CD4-positive, CD25-positive, alpha-beta regulatory T cell (primary cell): ENCODE measurements around the gene KIAA0825. TPM values are rescaled to one million over a fixed set of nuclear protein-coding genes. Genes with fewer than 3 reads are reported as not detected.

Experiments
- ATAC-seq, 2 donors: fragments of 150-1000 bp; cut with Tn5 transposase; one replicate each; pipeline ENCODE4 v1.10.0; 2021; ENCODE audit warnings: low read depth in 2 of 2, moderate number of reproducible peaks in 2 of 2, moderate library complexity in 1 of 2
- DNase-seq, 3 donors: peaks; one replicate each; pipeline versions ENCODE4 v3.0.0 to v3.0.0-alpha.2; 2012 to 2022; ENCODE audit warnings: mixed read lengths in 1 of 3
- H3K27ac ChIP-seq: one replicate; pipeline ENCODE4 v1.7.0; 2013; ENCODE audit warnings: mild to moderate bottlenecking, low read length; ENCODE audit not compliant: insufficient read depth, poor library complexity, severe bottlenecking
- H3K27me3 ChIP-seq: one replicate; pipeline ENCODE4 v1.7.0; 2013; ENCODE audit warnings: low read length; ENCODE audit not compliant: control insufficient read depth, insufficient read depth
- H3K36me3 ChIP-seq: one replicate; pipeline ENCODE4 v1.7.0; 2013; ENCODE audit warnings: mild to moderate bottlenecking, low read length, moderate library complexity; ENCODE audit not compliant: control insufficient read depth, insufficient read depth
- H3K4me1 ChIP-seq: 2 replicates; pipeline ENCODE4 v1.7.0; 2013; ENCODE audit warnings: mild to moderate bottlenecking, low read length; ENCODE audit not compliant: insufficient read depth, control insufficient read depth, poor library complexity, severe bottlenecking
- H3K4me3 ChIP-seq: one replicate; pipeline ENCODE4 v1.7.0; 2013; ENCODE audit warnings: low read depth, mild to moderate bottlenecking, low read length, moderate library complexity
- H3K9me3 ChIP-seq, 2 experiments: 1 replicate in 1 of 2; 2 replicates in 1 of 2; pipeline ENCODE4 v1.7.0; 2013; ENCODE audit warnings: low read length in 2 of 2, mild to moderate bottlenecking in 1 of 2, moderate library complexity in 1 of 2; ENCODE audit not compliant: control insufficient read depth in 2 of 2
- H3K27ac Mint-ChIP-seq, 3 donors: one replicate each; pipeline ENCODE4 v1.8.0; 2020 to 2022; ENCODE audit warnings: mild to moderate bottlenecking in 3 of 3, mixed read lengths in 3 of 3, moderate library complexity in 2 of 3
- H3K27me3 Mint-ChIP-seq: one replicate; pipeline ENCODE4 v1.8.0; 2022; ENCODE audit warnings: mild to moderate bottlenecking, mixed read lengths
- H3K36me3 Mint-ChIP-seq: one replicate; pipeline ENCODE4 v1.8.0; 2020; ENCODE audit warnings: mixed read lengths
- H3K4me1 Mint-ChIP-seq, 4 donors: one replicate each; pipeline ENCODE4 v1.8.0; 2020 to 2022; ENCODE audit warnings: mixed read lengths in 4 of 4, mild to moderate bottlenecking in 1 of 4
- H3K4me3 Mint-ChIP-seq, 4 donors: one replicate each; pipeline ENCODE4 v1.8.0; 2020 to 2022; ENCODE audit warnings: mild to moderate bottlenecking in 4 of 4, mixed read lengths in 4 of 4, moderate library complexity in 3 of 4
- H3K9me3 Mint-ChIP-seq, 7 donors: one replicate each; pipeline ENCODE4 v1.8.0; 2020 to 2022; ENCODE audit warnings: mixed read lengths in 7 of 7, mild to moderate bottlenecking in 3 of 7, moderate library complexity in 2 of 7
- polyA plus RNA-seq, 4 donors: library from polyadenylated mRNA; unstranded; fragments of 300-500 nt; fragmentation: Illumina TruSeq; gene quantifications; one replicate each; pipeline ENCODE4 v1.2.3, GENCODE V29; 2021
- total RNA-seq: library from RNA; stranded (reverse); gene quantifications from one replicate; pipeline ENCODE4 v1.2.3, GENCODE V29; 2022

Gene KIAA0825, protein sequence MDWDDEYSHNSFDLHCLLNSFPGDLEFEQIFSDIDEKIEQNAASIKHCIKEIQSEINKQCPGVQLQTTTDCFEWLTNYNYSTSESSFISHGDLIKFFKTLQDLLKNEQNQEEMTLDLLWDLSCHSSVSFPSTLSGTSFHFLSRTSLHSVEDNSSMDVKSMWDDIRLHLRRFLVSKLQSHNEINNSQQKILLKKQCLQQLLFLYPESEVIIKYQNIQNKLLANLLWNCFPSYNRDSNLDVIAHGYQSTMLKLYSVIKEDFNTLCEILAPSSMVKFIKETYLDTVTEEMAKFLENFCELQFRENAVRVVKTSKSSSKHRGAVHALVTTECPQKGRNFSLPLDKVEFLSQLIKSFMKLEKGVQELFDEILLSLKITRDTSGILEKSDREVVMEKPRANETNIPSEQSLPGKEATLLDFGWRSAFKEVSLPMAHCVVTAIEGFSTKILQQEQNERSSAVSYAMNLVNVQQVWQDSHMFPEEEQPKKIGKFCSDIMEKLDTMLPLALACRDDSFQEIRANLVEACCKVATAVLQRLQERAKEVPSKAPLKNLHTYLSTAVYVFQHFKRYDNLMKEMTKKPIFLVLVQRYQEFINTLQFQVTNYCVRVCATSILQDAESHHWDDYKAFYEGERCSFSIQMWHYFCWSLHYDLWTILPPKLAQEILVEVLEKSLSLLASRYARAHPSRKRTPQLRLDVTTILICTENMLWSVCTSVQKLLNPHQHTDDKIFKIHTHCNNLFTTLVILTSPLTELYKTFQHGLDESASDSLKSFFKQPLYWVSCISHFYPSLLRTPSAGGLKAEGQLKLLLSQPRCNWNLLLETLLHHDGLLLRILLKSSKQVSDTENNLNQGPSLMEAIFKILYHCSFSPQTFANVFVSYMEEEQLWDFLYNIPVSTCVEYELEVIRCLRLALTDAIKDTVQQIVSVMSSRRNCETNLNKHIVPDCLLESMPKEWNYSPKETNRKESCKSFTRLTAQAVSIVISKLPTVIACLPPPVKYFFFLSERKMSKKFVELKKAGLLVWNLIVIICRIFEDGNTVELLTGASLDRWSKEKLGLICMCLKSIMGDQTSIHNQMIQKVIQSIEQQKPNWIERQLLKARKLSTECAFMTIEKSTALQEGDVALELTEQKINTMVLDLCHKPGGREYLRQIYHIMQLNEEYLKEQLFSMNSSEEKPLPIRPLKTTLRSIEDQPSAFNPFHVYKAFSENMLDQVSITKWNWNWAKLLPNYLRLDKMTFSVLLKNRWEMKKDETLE (N-terminal part only)
- 4.6 TPM for total RNA-seq
- polyA plus RNA-seq: 1 to 10 TPM in 3 of 4 donors, under 1 TPM in 1; 0.42 to 1.4 (median 1.3) TPM

DNA sequence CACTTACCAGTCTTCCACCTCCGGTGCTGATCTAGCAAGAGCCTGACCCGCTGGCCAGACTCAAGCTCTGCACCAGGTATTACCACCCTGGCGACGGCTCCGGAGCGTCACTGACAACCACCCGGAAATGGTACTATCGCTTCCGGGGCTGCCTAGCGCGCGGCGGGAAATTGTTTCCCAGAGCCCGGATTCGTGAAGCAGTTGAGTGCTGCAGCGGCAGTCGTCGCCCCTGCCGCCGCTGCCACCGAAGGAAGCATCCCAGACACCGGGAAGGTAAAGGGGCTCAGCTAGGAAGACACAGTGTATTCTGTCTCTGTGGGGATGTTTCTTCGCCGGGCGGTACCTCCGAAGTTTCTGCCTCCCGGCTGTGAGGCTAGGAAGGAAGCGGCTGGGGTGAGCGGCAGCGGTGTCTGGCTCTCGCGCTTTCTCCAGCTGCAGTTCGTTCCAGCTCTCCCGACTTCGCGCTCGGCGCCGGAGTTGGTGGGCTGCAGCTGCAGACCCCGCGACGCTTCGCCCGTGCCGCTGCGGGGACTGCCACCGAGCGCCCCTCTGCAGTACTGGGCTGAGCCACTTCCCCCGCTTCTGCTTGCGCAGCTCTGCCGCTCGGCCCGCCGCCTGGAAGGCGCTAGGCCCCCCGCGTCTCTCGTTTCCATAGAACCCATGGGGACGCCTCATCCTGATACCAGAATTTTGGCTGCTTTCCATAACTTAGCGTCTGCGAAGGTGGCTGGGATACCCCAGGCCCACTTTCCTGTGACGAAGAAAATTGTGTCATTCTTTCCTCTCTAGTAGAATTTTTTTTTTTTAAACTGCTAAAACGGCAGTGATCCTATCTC is at the start of gene KIAA0825, which contains the start of gene SLF1:
KIAA0825 (minus strand) TSS at position 112 of the 836 bp plus-strand sequence. CDS start 81,478 bp downstream, outside the sequence.
SLF1 (plus strand) TSS at position 177 of the 836 bp plus-strand sequence. CDS start 10,142 bp downstream, outside the sequence.
- Histone ChIP-seq H3K36me3 (no peaks in the 10 kb centered on the region), H3K4me1 (peaks cover 22% of the 10 kb centered on the region), H3K9me3 (no peaks in the 10 kb centered on the region), H3K27ac (peak within 1 kb of the TSS; percentile 73), H3K4me3 (peak within 1 kb of the TSS; percentile 91), H3K27me3 (no peaks in the 10 kb centered on the region)
- Mint-ChIP-seq H3K36me3 (peaks cover 4% of the 10 kb centered on the region), H3K27ac (peak within 1 kb of the TSS; percentile 69 to 88 (median 74)), H3K9me3 (no peaks in the 10 kb centered on the region), H3K4me3 (peak within 1 kb of the TSS; percentile 95 to 99 (median 97)), H3K27me3 (no peaks in the 10 kb centered on the region), H3K4me1 (peaks cover 26 to 64% (median 42%) of the 10 kb centered on the region in 4 donors)
- DNase-seq (peak; percentile 78 to 92 (median 87)), ATAC-seq (peak; percentile 93)

DNA sequence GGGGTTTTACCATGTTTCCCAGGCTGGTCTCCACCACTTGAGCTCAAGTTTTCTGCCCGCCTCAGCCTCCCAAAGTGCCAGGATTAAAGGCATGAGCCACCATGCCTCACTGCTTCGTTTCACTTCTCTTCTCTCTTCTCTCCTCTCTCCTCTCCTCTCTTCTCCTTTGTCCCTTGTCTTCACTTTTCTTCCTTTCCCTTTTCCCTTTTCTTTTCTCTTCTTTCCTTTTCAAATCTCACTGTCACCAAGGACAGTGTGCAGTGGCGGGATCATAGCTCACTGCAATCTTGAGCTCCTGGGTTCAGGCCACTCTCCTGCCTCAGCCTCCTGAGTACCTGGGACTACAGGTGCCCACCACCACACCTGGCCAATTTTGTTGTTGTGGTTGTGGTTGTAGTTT is 49.5 kb upstream of the KIAA0825 start:
- Mint-ChIP-seq H3K9me3 (no peaks in the 10 kb centered on the region), H3K27ac (peak overlapping the region in 1 of 3 donors; percentile 31), H3K4me3 (no peak overlapping the region), H3K36me3 (peaks cover 32% of the 10 kb centered on the region), H3K4me1 (no peaks in the 10 kb centered on the region), H3K27me3 (no peaks in the 10 kb centered on the region)
- ATAC-seq (no peak), DNase-seq (no peak)
- peaks cover 26% of the 10 kb centered on the region for H3K36me3 ChIP-seq
- H3K4me3 ChIP-seq: no peak overlapping the region
- no peaks in the 10 kb centered on the region for H3K27me3 ChIP-seq
- H3K27ac ChIP-seq: no peak overlapping the region
- H3K9me3 ChIP-seq: no peaks in the 10 kb centered on the region
- no peaks in the 10 kb centered on the region for H3K4me1 ChIP-seq

- H3K36me3 Mint-ChIP-seq: peaks cover 46% of the 10 kb centered on the region
- Histone ChIP-seq H3K36me3 (peaks cover 49% of the 10 kb centered on the region), H3K4me3 (no peak overlapping the region), H3K9me3 (peaks cover 16 to 19% of the 10 kb centered on the region in 2 experiments), H3K27ac (no peak overlapping the region), H3K4me1 (no peaks in the 10 kb centered on the region), H3K27me3 (no peaks in the 10 kb centered on the region)
- ATAC-seq (no peak), DNase-seq (no peak)
- no peak overlapping the region for H3K4me3 Mint-ChIP-seq
- no peaks in the 10 kb centered on the region for H3K27me3 Mint-ChIP-seq
- peaks cover 0 to 14% (median 0%) of the 10 kb centered on the region in 4 donors for H3K4me1 Mint-ChIP-seq
- peaks cover 5 to 30% (median 9%) of the 10 kb centered on the region in 7 donors for H3K9me3 Mint-ChIP-seq
- no peak overlapping the region for H3K27ac Mint-ChIP-seq
Observed at GRCh38 chr5:94661086-94661485, 42.7 kb upstream of the KIAA0825 start.

- Histone ChIP-seq H3K4me3 (no peak overlapping the region), H3K9me3 (peaks cover 19% of the 10 kb centered on the region in 2 experiments), H3K27me3 (no peaks in the 10 kb centered on the region), H3K27ac (no peak overlapping the region), H3K4me1 (no peaks in the 10 kb centered on the region), H3K36me3 (peaks cover 51% of the 10 kb centered on the region)
- Mint-ChIP-seq H3K27ac (no peak overlapping the region), H3K9me3 (peaks cover 5 to 35% (median 11%) of the 10 kb centered on the region in 7 donors), H3K36me3 (peaks cover 51% of the 10 kb centered on the region), H3K4me3 (no peak overlapping the region), H3K27me3 (no peaks in the 10 kb centered on the region), H3K4me1 (peaks cover 0 to 14% (median 0%) of the 10 kb centered on the region in 4 donors)
- DNase-seq (no peak), ATAC-seq (no peak)
Observed at GRCh38 chr5:94660506-94660905, 42.1 kb upstream of the KIAA0825 start.

- ATAC-seq (no peak), DNase-seq (no peak)
- H3K4me1 ChIP-seq: no peaks in the 10 kb centered on the region
- peaks cover 53% of the 10 kb centered on the region for H3K36me3 ChIP-seq
- H3K27ac ChIP-seq: no peak overlapping the region
- H3K4me1 Mint-ChIP-seq: peaks cover 0 to 14% (median 0%) of the 10 kb centered on the region in 4 donors
- H3K27me3 Mint-ChIP-seq: no peaks in the 10 kb centered on the region
- H3K4me3 ChIP-seq: no peak overlapping the region
- peaks cover 5 to 47% (median 12%) of the 10 kb centered on the region in 7 donors for H3K9me3 Mint-ChIP-seq
- no peak overlapping the region for H3K4me3 Mint-ChIP-seq
- no peak overlapping the region for H3K27ac Mint-ChIP-seq
- H3K9me3 ChIP-seq: peaks cover 19 to 25% of the 10 kb centered on the region in 2 experiments
- H3K36me3 Mint-ChIP-seq: peaks cover 62% of the 10 kb centered on the region
- H3K27me3 ChIP-seq: no peaks in the 10 kb centered on the region
Observed at GRCh38 chr5:94658272-94658671, 39.9 kb upstream of the KIAA0825 start.

DNA sequence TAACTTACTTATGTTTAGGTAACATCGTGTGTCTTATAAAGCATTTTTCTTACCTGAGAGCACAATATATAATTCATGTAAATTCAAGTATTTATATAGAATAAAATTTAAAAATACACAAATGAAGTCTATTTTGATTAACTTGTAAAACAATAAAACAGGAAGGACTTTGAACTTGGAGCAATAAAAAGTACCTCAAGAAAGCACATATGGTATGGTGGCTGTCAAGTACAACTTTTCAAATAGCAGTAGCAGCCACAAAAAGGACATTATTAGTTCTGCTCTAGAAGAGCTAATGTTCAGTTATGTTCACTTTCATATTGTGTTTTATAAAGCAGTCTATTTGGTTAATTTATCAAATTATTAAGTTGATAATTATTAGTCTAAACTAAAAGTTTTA is 31.5 kb upstream of the KIAA0825 start:
- H3K36me3 Mint-ChIP-seq: peaks cover 37% of the 10 kb centered on the region
- ATAC-seq (no peak), DNase-seq (no peak)
- Histone ChIP-seq H3K9me3 (peaks cover 0 to under 1% of the 10 kb centered on the region in 2 experiments), H3K27me3 (no peaks in the 10 kb centered on the region), H3K4me3 (no peak overlapping the region), H3K4me1 (no peaks in the 10 kb centered on the region), H3K27ac (no peak overlapping the region), H3K36me3 (peaks cover 16% of the 10 kb centered on the region)
- H3K9me3 Mint-ChIP-seq: peaks cover 0 to 6% (median 1%) of the 10 kb centered on the region in 7 donors
- H3K4me1 Mint-ChIP-seq: peaks cover 2 to 6% (median 3%) of the 10 kb centered on the region in 4 donors
- no peak overlapping the region for H3K27ac Mint-ChIP-seq
- H3K4me3 Mint-ChIP-seq: no peak overlapping the region
- no peaks in the 10 kb centered on the region for H3K27me3 Mint-ChIP-seq
